Activated B cell treated with CpG ODN at 0.5 μM for 24 hours (primary cell): Measurements from ENCODE around the gene ADIPOQ. TPM values are rescaled to one million over a fixed set of nuclear protein-coding genes. Genes with fewer than 3 reads are reported as not detected.

Experiments
- ATAC-seq: fragments of 200-7000 bp; cut with Tn5 transposase; one replicate; pipeline ENCODE4 v1.10.0; 2021; ENCODE audit warnings: low read depth, mild to moderate bottlenecking, moderate library complexity
- CTCF ChIA-PET: fragments of 350-600 bp; sonication (Branson Sonifier 250); formaldehyde crosslinking; loops from one replicate; lab custom pipeline; 2021; ENCODE audit warnings: antibody characterized with exemption; lab: Charles Lee
- POLR2A ChIA-PET: fragments of 350-600 bp; sonication (Branson Sonifier 250); formaldehyde crosslinking; loops from one replicate; lab custom pipeline; 2021; ENCODE audit warnings: antibody characterized with exemption; lab: Charles Lee
- DNase-seq: peaks from one replicate; pipeline ENCODE4 v3.0.0; 2022
- H3K27ac Mint-ChIP-seq: one replicate; pipeline ENCODE4 v1.8.0; 2020; ENCODE audit warnings: mixed read lengths
- H3K27me3 Mint-ChIP-seq: one replicate; pipeline ENCODE4 v1.8.0; 2021; ENCODE audit warnings: mixed read lengths
- H3K36me3 Mint-ChIP-seq: one replicate; pipeline ENCODE4 v1.8.0; 2021; ENCODE audit warnings: low read depth, mixed read lengths
- H3K4me1 Mint-ChIP-seq: one replicate; pipeline ENCODE4 v1.8.0; 2021; ENCODE audit warnings: mixed read lengths
- H3K4me3 Mint-ChIP-seq: one replicate; pipeline ENCODE4 v1.8.0; 2020; ENCODE audit warnings: mild to moderate bottlenecking, mixed read lengths
- H3K9me3 Mint-ChIP-seq: one replicate; pipeline ENCODE4 v1.8.0; 2020; ENCODE audit warnings: mixed read lengths
- intact Hi-C: fragments of 100-400 bp; cut with micrococcal nuclease; formaldehyde crosslinking; loops from one replicate; pipeline ENCODE4 v1.15.1; 2024
- total RNA-seq: library from RNA; stranded (reverse); gene quantifications from 2 replicates; pipeline ENCODE4 v1.2.3, GENCODE V29; 2022
- TF ChIP-seq, protein P1 (sequence below): fragments of 200-600 bp; IDR thresholded peaks from one replicate; pipeline ENCODE4 v1.8.0; 2022; ENCODE audit warnings: antibody characterized with exemption, mild to moderate bottlenecking

The ADIPOQ gene
- total RNA-seq, 1 donor from 2014 or later, result not detected

- H3K4me1 Mint-ChIP-seq, result peaks cover 22% of the 10 kb centered on the region
- DNase-seq (no peak), ATAC-seq (no peak)
- peaks cover 16% of the 10 kb centered on the region for H3K27me3 Mint-ChIP-seq
- no peaks in the 10 kb centered on the region for H3K9me3 Mint-ChIP-seq
- ChIA-PET POLR2A (interaction anchor here (0.6 to 0.7 kb wide), 3 partner anchors 51 to 283 kb away, joined by 3 to 4 read pairs (median 3); no protein-coding TSS in a partner anchor), CTCF (interaction anchor here (11.1 kb wide), 1 partner anchor 207 kb away, joined by 187 read pairs; the partner anchor contains the start of gene AHSG)
- H3K27ac Mint-ChIP-seq, result no peak overlapping the region
- intact Hi-C loops, result loop anchor here (10.0 kb wide), 1 partner anchor 569 kb away; no protein-coding TSS in a partner anchor
- TF ChIP-seq, protein P1, sequence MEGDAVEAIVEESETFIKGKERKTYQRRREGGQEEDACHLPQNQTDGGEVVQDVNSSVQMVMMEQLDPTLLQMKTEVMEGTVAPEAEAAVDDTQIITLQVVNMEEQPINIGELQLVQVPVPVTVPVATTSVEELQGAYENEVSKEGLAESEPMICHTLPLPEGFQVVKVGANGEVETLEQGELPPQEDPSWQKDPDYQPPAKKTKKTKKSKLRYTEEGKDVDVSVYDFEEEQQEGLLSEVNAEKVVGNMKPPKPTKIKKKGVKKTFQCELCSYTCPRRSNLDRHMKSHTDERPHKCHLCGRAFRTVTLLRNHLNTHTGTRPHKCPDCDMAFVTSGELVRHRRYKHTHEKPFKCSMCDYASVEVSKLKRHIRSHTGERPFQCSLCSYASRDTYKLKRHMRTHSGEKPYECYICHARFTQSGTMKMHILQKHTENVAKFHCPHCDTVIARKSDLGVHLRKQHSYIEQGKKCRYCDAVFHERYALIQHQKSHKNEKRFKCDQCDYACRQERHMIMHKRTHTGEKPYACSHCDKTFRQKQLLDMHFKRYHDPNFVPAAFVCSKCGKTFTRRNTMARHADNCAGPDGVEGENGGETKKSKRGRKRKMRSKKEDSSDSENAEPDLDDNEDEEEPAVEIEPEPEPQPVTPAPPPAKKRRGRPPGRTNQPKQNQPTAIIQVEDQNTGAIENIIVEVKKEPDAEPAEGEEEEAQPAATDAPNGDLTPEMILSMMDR, result no peak
- H3K36me3 Mint-ChIP-seq, result no peaks in the 10 kb centered on the region
- no peak overlapping the region for H3K4me3 Mint-ChIP-seq
Measured at GRCh38 chr3:186823386-186823785, 19.1 kb upstream of the ADIPOQ start.

- TF ChIP-seq, protein P1, result no peak
- Mint-ChIP-seq H3K4me1 (peaks cover 22% of the 10 kb centered on the region), H3K4me3 (no peak overlapping the region), H3K9me3 (no peaks in the 10 kb centered on the region), H3K27ac (no peak overlapping the region), H3K36me3 (no peaks in the 10 kb centered on the region), H3K27me3 (peaks cover 21% of the 10 kb centered on the region)
- DNase-seq (no peak), ATAC-seq (no peak)
- intact Hi-C loops, result loop anchor here (5.0 to 10.0 kb wide), 3 partner anchors 257 to 717 kb away; partner anchors contain the start of genes ETV5 and TBCCD1
- ChIA-PET CTCF (interaction anchor here (0.9 to 11.1 kb wide), 3 partner anchors 209 to 841 kb away, joined by 3 to 187 read pairs (median 3); partner anchors contain the start of gene AHSG), POLR2A (interaction anchor here (0.5 to 5.2 kb wide), 4 partner anchors 35 to 93 kb away, joined by 3 to 55 read pairs (median 4); partner anchors contain the start of gene EIF4A2)
Measured at GRCh38 chr3:186824430-186825139, 17.9 kb upstream of the ADIPOQ start.

DNA sequence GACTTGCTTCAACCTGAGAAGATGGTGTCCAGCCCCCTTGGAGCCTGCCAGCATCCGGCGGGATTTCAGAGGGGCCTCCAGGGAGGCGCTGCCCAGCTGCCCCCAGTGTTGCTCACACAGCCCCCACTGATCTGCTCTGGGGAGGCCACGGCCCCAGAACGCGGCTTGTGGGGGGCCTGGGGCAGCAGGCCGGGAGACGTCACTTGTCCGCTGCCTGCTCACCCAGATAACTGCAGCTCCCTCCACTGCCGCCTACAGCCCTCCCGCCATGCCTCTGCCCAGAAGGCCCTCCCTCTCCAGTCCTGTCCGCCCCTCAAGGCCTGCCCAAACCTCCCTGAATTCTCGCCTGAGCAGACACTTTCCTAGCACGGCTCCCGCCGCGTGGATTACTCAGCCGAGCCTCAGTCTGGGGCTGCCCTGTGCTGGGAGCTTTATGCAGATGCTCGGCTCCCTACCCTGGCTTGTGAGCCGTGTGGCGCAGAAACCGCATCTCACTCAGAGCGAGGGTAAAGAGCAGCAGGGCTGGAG is 17.2 kb upstream of the ADIPOQ start:
- Mint-ChIP-seq H3K27ac (no peak overlapping the region), H3K4me1 (peaks cover 22% of the 10 kb centered on the region), H3K9me3 (no peaks in the 10 kb centered on the region), H3K36me3 (no peaks in the 10 kb centered on the region), H3K4me3 (peak overlapping the region; percentile 71), H3K27me3 (peaks cover 29% of the 10 kb centered on the region)
- POLR2A ChIA-PET, result interaction anchor here (0.5 to 5.2 kb wide), 4 partner anchors 35 to 224 kb away, joined by 3 to 55 read pairs (median 4); partner anchors contain the start of gene EIF4A2
- TF ChIP-seq, protein P1, result no peak
- peak; percentile 24 for DNase-seq
- CTCF ChIA-PET, result interaction anchor here (1.9 to 11.1 kb wide), 2 partner anchors 209 to 285 kb away, joined by 5 to 187 read pairs; partner anchors contain the start of gene AHSG
- peak; percentile 28 for ATAC-seq
- intact Hi-C loops, result loop anchor here (5.0 to 10.0 kb wide), 3 partner anchors 258 to 718 kb away; partner anchors contain the start of genes ETV5 and TBCCD1

GRCh38 chr3:186825872-186826409 is 16.6 kb upstream of the ADIPOQ start:
- peaks cover 34% of the 10 kb centered on the region for H3K27me3 Mint-ChIP-seq
- DNase-seq, result no peak
- CTCF ChIA-PET, result interaction anchor here (1.6 to 11.1 kb wide), 3 partner anchors 210 to 286 kb away, joined by 4 to 187 read pairs (median 5); partner anchors contain the start of gene AHSG
- no peaks in the 10 kb centered on the region for H3K36me3 Mint-ChIP-seq
- ATAC-seq, result no peak
- no peaks in the 10 kb centered on the region for H3K9me3 Mint-ChIP-seq
- H3K27ac Mint-ChIP-seq, result no peak overlapping the region
- TF ChIP-seq, protein P1, result no peak
- POLR2A ChIA-PET, result interaction anchor here (0.7 to 5.2 kb wide), 3 partner anchors 36 to 888 kb away, joined by 3 to 55 read pairs (median 3); partner anchors contain the start of genes EIF4A2 and TRA2B
- peaks cover 22% of the 10 kb centered on the region for H3K4me1 Mint-ChIP-seq
- intact Hi-C loops, result loop anchor here (2.0 to 10.0 kb wide), 4 partner anchors 43 to 719 kb away; partner anchors contain the start of genes EIF4A2, ETV5 and TBCCD1
- peak overlapping the region; percentile 71 for H3K4me3 Mint-ChIP-seq
